Effector memory CD4-positive, alpha-beta T cell (primary cell): ENCODE measurements around the gene BRICD5.

Experiments used
- DNase-seq, 3 donors: peaks; one replicate each; pipeline ENCODE4 v3.0.0-alpha.2; 2020
- H3K27ac ChIP-seq: 2 replicates; pipeline ENCODE4 v1.7.0; 2013; ENCODE audit warnings: mild to moderate bottlenecking, low read length, moderate library complexity; ENCODE audit not compliant: insufficient read depth, poor library complexity, severe bottlenecking
- H3K27me3 ChIP-seq: replicated peaks from 2 replicates; pipeline ENCODE4 v1.7.0; 2013; ENCODE audit warnings: mild to moderate bottlenecking, low read length; ENCODE audit not compliant: insufficient read depth, control insufficient read depth, poor library complexity, severe bottlenecking
- H3K36me3 ChIP-seq: 2 replicates; pipeline ENCODE4 v1.7.0; 2013; ENCODE audit warnings: mild to moderate bottlenecking, low read length, moderate library complexity; ENCODE audit not compliant: control insufficient read depth, insufficient read depth
- H3K4me1 ChIP-seq: 2 replicates; pipeline ENCODE4 v1.7.0; 2013; ENCODE audit warnings: low read length, mild to moderate bottlenecking; ENCODE audit not compliant: control insufficient read depth, insufficient read depth, poor library complexity, severe bottlenecking
- H3K4me3 ChIP-seq: 2 replicates; pipeline ENCODE4 v1.7.0; 2013; ENCODE audit warnings: low read length, low read depth, mild to moderate bottlenecking; ENCODE audit not compliant: insufficient read depth, poor library complexity, severe bottlenecking
- H3K9me3 ChIP-seq: 2 replicates; pipeline ENCODE4 v1.7.0; 2013; ENCODE audit warnings: mild to moderate bottlenecking, low read length, moderate library complexity; ENCODE audit not compliant: control insufficient read depth

Gene BRICD5

DNA sequence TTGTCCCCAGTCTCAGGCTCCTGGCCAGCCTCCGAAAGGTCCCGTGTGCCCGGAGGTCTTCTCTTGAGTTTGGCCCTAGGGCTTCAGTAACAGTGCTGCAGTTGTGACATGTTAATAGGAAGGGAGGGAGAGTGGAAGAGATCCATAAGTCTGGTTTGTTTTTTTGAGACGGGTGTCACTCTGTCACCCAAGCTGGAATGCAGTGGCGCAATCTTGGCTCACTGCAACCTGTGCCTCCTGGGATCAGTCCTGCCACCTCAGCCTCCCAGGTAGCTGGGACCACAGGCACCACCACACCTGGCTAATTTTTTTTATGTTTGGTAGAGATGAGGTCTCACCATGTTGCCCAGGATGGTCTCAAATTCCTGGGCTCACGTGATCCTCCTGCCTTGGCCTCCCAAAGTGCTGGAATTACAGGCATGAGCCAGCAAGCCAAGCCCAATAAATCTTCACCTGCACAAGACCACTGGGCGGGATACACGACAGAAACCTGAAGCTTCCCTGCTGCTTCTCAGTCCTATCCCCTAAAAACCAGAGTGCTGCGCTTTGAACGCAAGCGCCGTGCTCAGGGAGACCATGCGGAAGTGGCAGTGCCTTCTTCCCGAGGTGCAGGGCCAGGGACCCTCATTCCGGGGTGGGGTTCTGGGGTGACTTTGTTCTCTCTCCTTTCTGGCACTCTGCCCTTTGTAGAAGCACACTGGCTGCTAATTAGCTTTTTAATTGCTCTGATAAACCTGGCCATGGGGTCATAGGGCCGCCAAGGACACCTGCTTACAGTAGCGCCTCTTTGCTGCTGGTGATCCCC is 44.2 kb downstream of the BRICD5 start:
- H3K27ac ChIP-seq, result no peak overlapping the region
- H3K27me3 ChIP-seq, result no peaks in the 10 kb centered on the region
- DNase-seq, result no peak
- H3K36me3 ChIP-seq, result peaks cover 27% of the 10 kb centered on the region
- H3K9me3 ChIP-seq, result no peaks in the 10 kb centered on the region
- H3K4me1 ChIP-seq, result no peaks in the 10 kb centered on the region
- no peak overlapping the region for H3K4me3 ChIP-seq

DNA sequence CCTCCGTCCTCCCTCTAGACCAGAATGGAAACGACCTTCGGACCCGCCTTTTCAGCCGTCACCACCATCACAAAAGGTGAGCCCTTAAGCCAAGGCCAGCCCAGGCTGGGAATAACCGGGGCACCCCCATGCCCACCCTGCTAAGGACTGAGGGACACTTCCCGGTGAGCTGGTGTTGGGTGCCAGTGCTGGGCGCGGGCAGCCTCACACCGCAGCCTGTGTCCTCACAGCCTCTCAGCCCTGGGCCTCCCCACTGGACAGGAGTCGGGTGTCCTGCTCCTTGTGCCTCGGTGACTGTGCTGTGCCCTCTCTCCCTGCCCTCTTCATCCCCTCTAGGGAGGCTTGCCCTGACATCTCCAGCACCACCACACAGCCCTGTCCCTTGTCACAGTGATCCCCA is 44.8 kb downstream of the BRICD5 start:
- Histone ChIP-seq H3K27ac (no peak overlapping the region), H3K27me3 (no peaks in the 10 kb centered on the region), H3K4me1 (no peaks in the 10 kb centered on the region), H3K4me3 (no peak overlapping the region), H3K9me3 (no peaks in the 10 kb centered on the region), H3K36me3 (peaks cover 27% of the 10 kb centered on the region)
- no peak for DNase-seq

DNA sequence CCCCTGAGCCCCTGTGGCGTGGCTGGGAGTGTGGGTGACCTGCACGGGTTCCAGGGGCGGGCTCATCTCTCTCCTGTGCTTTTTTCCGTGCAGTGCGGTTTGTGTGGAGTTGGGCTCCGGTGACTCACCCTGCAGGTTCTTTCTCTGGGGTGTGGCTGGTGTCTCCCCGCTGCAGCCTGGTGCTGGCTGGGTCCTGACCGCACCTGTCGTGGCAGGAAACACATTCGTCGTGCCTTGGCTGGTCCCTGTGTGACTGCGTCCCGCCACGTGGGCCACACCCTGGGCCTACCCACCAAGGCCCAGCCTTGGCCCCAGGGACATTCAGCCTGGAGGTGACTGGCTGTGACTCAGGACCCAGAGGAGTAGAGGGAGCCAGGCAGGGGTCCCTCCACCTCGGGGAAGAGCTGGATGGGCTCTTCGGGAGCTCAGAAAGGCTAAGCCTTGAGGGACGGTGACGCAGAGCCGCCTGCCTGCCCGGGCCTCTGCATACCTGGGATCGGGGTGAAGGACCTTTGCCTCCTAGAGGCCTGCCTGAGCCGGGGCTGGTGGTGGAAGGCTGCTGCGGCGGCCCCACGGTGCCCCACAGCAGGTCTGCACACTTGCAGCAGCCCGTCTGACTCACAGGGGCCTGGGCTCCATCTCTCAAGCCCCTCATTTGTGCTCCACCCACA is 47.3 kb downstream of the BRICD5 start:
- H3K4me1 ChIP-seq, result no peaks in the 10 kb centered on the region
- H3K27ac ChIP-seq, result peak overlapping the region; percentile 37
- no peak overlapping the region for H3K4me3 ChIP-seq
- H3K36me3 ChIP-seq, result peaks cover 25% of the 10 kb centered on the region
- no peaks in the 10 kb centered on the region for H3K27me3 ChIP-seq
- DNase-seq, result peak in 2 of 3 donors; percentile 29 to 39
- H3K9me3 ChIP-seq, result no peaks in the 10 kb centered on the region

DNA sequence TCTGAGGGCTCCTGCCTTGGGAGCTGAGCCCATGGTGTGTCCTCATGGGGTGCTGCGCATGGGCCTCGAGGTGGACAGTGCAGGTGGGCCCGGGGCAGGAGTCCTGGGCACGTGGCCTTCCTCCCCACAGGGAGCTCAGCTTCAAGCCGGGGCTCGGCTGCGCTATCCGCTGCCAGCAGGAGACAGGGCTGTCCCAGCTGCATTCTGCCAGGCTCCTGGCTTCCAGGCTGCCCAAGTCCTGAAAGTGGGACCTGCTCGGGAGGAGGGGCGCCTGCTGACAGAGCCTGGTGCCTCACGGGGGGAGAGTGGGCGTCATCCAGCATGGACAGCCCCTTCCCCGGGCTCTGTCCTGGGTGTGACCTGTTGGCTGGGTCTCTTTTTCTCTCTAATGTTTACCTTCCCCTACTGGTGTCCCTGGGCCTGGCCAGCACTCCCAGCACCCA is 48.0 kb downstream of the BRICD5 start:
- DNase-seq, result no peak
- no peaks in the 10 kb centered on the region for H3K27me3 ChIP-seq
- no peaks in the 10 kb centered on the region for H3K9me3 ChIP-seq
- peak overlapping the region; percentile 37 for H3K27ac ChIP-seq
- peaks cover 19% of the 10 kb centered on the region for H3K36me3 ChIP-seq
- H3K4me3 ChIP-seq, result no peak overlapping the region
- H3K4me1 ChIP-seq, result no peaks in the 10 kb centered on the region

DNA sequence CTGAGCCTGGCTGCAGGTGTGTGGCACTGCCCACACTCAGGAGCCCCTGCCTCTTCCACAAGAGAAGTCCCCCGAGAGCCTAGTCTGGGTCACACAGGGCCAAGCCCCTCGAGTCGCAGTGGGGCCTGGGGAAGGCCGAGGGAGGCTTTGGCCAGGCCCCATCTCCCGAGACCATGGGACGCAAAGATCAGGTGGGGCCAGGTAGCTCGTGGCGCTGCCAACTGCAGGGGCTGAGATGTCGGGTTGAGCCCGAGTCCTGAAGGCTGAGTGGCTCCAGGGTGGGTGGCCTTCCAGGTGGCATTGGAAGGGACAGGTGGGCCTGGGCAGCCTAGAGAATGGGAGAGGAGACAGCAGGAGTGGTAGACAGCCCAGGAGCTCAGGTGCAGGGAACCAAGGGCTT is 48.8 kb downstream of the BRICD5 start:
- peaks cover 11% of the 10 kb centered on the region for H3K36me3 ChIP-seq
- H3K4me1 ChIP-seq, result peaks cover 5% of the 10 kb centered on the region
- H3K27ac ChIP-seq, result no peak overlapping the region

DNA sequence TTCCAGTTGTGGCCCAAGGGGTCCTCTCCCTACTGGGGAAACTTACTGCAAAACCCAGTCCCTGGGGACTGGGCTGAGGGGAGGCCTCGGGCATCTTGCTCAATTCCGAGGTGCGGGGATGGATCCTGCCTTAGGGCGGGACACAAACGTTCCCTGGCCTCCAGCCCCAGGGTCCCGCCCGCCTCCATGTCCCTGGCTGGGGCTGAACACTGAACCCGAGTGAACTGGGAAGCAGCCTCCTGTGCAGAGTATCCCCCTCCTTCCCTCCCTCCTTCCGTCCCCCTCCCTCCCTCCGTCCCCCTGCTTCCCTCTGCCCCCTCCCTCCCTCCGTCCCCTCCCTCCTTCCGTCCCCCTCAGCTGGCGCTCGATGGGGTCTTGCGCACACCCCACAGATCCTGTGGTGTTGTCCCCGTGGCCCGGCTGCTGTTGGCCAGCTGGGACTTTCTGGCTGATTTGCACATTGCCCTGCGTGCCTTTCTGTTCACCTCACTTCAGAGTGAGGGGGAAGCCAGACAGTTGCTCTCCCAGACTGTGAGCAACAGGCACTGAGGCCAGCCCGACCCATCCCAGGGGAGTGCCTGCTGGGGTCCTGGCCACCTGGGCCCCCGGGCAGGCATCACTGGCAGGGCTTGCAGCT is 49.6 kb downstream of the BRICD5 start:
- Histone ChIP-seq H3K4me1 (peaks cover 12% of the 10 kb centered on the region), H3K36me3 (peaks cover 4% of the 10 kb centered on the region), H3K27me3 (no peaks in the 10 kb centered on the region), H3K9me3 (no peaks in the 10 kb centered on the region), H3K27ac (no peak overlapping the region), H3K4me3 (no peak overlapping the region)
- no peak for DNase-seq

More for the DNA sequence above, 48.8 kb downstream of the BRICD5 start:
- no peaks in the 10 kb centered on the region for H3K9me3 ChIP-seq
- no peak overlapping the region for H3K4me3 ChIP-seq
- H3K27me3 ChIP-seq, result no peaks in the 10 kb centered on the region
- DNase-seq, result no peak
